PFSK-1 (cell line): ENCODE measurements around the gene FETUB.

Experiments
- FOXP2 ChIP-seq: optimal IDR thresholded peaks from 2 replicates; pipeline ENCODE3; 2011; ENCODE audit warnings: borderline replicate concordance, control low read depth, inconsistent platforms; ENCODE audit not compliant: insufficient read depth; ENCODE audit errors: extremely low read length, extremely low read depth
- POLR2AphosphoS5 ChIP-seq: IDR thresholded peaks from 2 replicates; pipeline ENCODE4 v1.6.1; 2012; ENCODE audit warnings: low read depth, mild to moderate bottlenecking, control low read depth, low read length, moderate library complexity
- REST ChIP-seq, 2 experiments: IDR thresholded peaks; 2 replicates each; pipeline versions ENCODE4 v1.6.1 to v1.8.0; 2011 to 2012; ENCODE audit warnings: low read depth in 2 of 2, low read length in 2 of 2, control low read depth in 1 of 2, inconsistent platforms in 1 of 2, mild to moderate bottlenecking in 1 of 2, moderate library complexity in 1 of 2; ENCODE audit not compliant: insufficient read depth in 1 of 2
- SIN3A ChIP-seq: IDR thresholded peaks from 2 replicates; pipeline ENCODE4 v1.6.1; 2012; ENCODE audit warnings: mild to moderate bottlenecking, low read length, moderate library complexity, borderline replicate concordance; ENCODE audit not compliant: insufficient read depth
- TAF1 ChIP-seq: IDR thresholded peaks from 2 replicates; pipeline ENCODE4 v1.6.1; 2012; ENCODE audit warnings: low read length, control low read depth, borderline replicate concordance; ENCODE audit not compliant: insufficient read depth

GRCh38 chr3:186598108-186598784 is 42.0 kb upstream of the FETUB start:
- TF ChIP-seq POLR2AphosphoS5 (no peak), REST (IDR thresholded peaks at IDR 0.05; ENCODE audit: insufficient read depth in 1 of 2, low read depth in 2 of 2, low read length in 2 of 2) (no peak), TAF1 (no peak), SIN3A (no peak), FOXP2 (no peak)
